ENCODE measurements around the gene POSTN.

POSTN gene

GRCh38 chr13:37636701-37637100 is 38.1 kb upstream of the POSTN start:
- H3K4me3 ChIP-seq (ENCODE audit: low read depth, low read length), result no peak overlapping the region
- DNase-seq (ENCODE audit: low read depth), result no peak
- TF ChIP-seq CTCF (conservative IDR thresholded peaks at IDR 0.05; ENCODE audit: low read depth, low read length), result no peak

- no peak for TF ChIP-seq CTCF (conservative IDR thresholded peaks at IDR 0.05; ENCODE audit: low read depth, low read length)
- H3K4me3 ChIP-seq (ENCODE audit: low read depth, low read length), result no peak overlapping the region
Observed at GRCh38 chr13:37632294-37632693, 33.7 kb upstream of the POSTN start.

GRCh38 chr13:37627428-37627827 is 28.9 kb upstream of the POSTN start:
- TF ChIP-seq CTCF (conservative IDR thresholded peaks at IDR 0.05; ENCODE audit: low read depth, low read length), result no peak
- H3K4me3 ChIP-seq (ENCODE audit: low read depth, low read length), result no peak overlapping the region
- no peak for DNase-seq (ENCODE audit: low read depth)

More at GRCh38 chr13:37632294-37632693, 33.7 kb upstream of the POSTN start:
- no peak for DNase-seq (ENCODE audit: low read depth)

GRCh38 chr13:37621811-37622361 is 23.3 kb upstream of the POSTN start:
- TF ChIP-seq CTCF (conservative IDR thresholded peaks at IDR 0.05; ENCODE audit: low read depth, low read length), result no peak
- no peak overlapping the region for H3K4me3 ChIP-seq (ENCODE audit: low read depth, low read length)
- peak; percentile 97 for DNase-seq (ENCODE audit: low read depth)

GRCh38 chr13:37618554-37618953 is 20.0 kb upstream of the POSTN start:
- no peak overlapping the region for H3K4me3 ChIP-seq (ENCODE audit: low read depth, low read length)
- no peak for TF ChIP-seq CTCF (conservative IDR thresholded peaks at IDR 0.05; ENCODE audit: low read depth, low read length)
- peak; percentile 89 for DNase-seq (ENCODE audit: low read depth)

- peak; percentile 90 for DNase-seq (ENCODE audit: low read depth)
- no peak overlapping the region for H3K4me3 ChIP-seq (ENCODE audit: low read depth, low read length)
- TF ChIP-seq CTCF (conservative IDR thresholded peaks at IDR 0.05; ENCODE audit: low read depth, low read length), result no peak
Observed at GRCh38 chr13:37617173-37617572, 18.6 kb upstream of the POSTN start.

GRCh38 chr13:37616131-37616530 is 17.6 kb upstream of the POSTN start:
- peak; percentile 30 for TF ChIP-seq CTCF (conservative IDR thresholded peaks at IDR 0.05; ENCODE audit: low read depth, low read length)
- H3K4me3 ChIP-seq (ENCODE audit: low read depth, low read length), result no peak overlapping the region
- peak; percentile 62 for DNase-seq (ENCODE audit: low read depth)
